ENCODE data around the gene KCNIP1. TPM values are rescaled to one million over a fixed set of nuclear protein-coding genes. Genes with fewer than 3 reads are reported as not detected.

Gene KCNIP1
- total RNA-seq, 1 experiment from 2014 or later: not detected

GRCh38 chr5:170704417-170705192 is 200.8 kb downstream of the KCNIP1 start:
- H3K79me2 ChIP-seq (ENCODE audit: low read length): no peaks in the 10 kb centered on the region
- no peak overlapping the region for H2AFZ ChIP-seq (ENCODE audit: low read length)
- H3K27me3 ChIP-seq (ENCODE audit: low read length): peaks cover 39% of the 10 kb centered on the region
- no peak overlapping the region for H3K9ac ChIP-seq (ENCODE audit: low read length)
- TF ChIP-seq EZH2phosphoT487 (IDR thresholded peaks at IDR 0.05; ENCODE audit: borderline replicate concordance, low read length) (no peak), EZH2 (IDR thresholded peaks at IDR 0.05; ENCODE audit: low read length, unreplicated experiment) (no peak)
- TF ChIP-seq, protein P1, sequence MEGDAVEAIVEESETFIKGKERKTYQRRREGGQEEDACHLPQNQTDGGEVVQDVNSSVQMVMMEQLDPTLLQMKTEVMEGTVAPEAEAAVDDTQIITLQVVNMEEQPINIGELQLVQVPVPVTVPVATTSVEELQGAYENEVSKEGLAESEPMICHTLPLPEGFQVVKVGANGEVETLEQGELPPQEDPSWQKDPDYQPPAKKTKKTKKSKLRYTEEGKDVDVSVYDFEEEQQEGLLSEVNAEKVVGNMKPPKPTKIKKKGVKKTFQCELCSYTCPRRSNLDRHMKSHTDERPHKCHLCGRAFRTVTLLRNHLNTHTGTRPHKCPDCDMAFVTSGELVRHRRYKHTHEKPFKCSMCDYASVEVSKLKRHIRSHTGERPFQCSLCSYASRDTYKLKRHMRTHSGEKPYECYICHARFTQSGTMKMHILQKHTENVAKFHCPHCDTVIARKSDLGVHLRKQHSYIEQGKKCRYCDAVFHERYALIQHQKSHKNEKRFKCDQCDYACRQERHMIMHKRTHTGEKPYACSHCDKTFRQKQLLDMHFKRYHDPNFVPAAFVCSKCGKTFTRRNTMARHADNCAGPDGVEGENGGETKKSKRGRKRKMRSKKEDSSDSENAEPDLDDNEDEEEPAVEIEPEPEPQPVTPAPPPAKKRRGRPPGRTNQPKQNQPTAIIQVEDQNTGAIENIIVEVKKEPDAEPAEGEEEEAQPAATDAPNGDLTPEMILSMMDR (conservative IDR thresholded peaks at IDR 0.05; ENCODE audit: low read depth, low read length): no peak
- H3K4me1 ChIP-seq (ENCODE audit: insufficient read depth, low read length): no peaks in the 10 kb centered on the region
- H3K4me2 ChIP-seq (ENCODE audit: low read length): no peak overlapping the region
- ChIA-PET POLR2A (ENCODE audit: unreplicated experiment) (no interaction called here), CTCF (no interaction called here)
- H3K36me3 ChIP-seq (ENCODE audit: low read depth, low read length): no peaks in the 10 kb centered on the region
- H3K9me3 ChIP-seq (ENCODE audit: low read length): no peaks in the 10 kb centered on the region
- DNase-seq: no peak
- H4K20me1 ChIP-seq (ENCODE audit: low read length): no peaks in the 10 kb centered on the region
- BruUV-seq (replicated peaks): no TSS peak
- no peak overlapping the region for H3K4me3 ChIP-seq (ENCODE audit: low read length)
- intact Hi-C loops (cut with micrococcal nuclease): no loop called here
- H3K9me2 ChIP-seq (replicated peaks; ENCODE audit: low read length): no peaks in the 10 kb centered on the region
- ATAC-seq: no peak
- no peaks in the 10 kb centered on the region for H3F3A ChIP-seq (ENCODE audit: low read length, unreplicated experiment)
- H3K27ac ChIP-seq (ENCODE audit: low read length): no peak overlapping the region

DNA sequence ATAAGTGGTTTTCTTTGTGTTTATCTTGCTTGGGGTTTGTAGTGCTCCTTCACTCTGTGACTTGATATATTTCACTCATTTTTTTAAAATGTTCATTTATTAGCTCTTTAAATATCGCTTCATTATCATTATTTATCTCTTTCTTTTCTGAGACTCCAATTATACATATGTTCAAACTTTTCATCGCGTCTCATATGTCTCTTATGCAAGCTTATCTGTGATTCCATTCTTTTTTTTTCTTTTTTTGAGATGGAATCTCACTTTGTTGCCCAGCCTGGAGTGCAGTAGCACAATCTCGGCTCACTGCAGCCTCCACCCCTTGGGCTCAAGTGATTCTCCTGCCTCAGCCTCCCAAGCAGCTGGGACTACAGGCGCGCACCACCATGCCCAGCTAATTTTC is 205.8 kb downstream of the KCNIP1 start:
- no peaks in the 10 kb centered on the region for H4K20me1 ChIP-seq (ENCODE audit: low read length)
- no peaks in the 10 kb centered on the region for H3K9me3 ChIP-seq (ENCODE audit: low read length)
- H3K27ac ChIP-seq (ENCODE audit: low read length): no peak overlapping the region
- ATAC-seq (no peak), DNase-seq (no peak)
- no peak overlapping the region for H3K9ac ChIP-seq (ENCODE audit: low read length)
- peaks cover 20% of the 10 kb centered on the region for H3K27me3 ChIP-seq (ENCODE audit: low read length)
- H3K36me3 ChIP-seq (ENCODE audit: low read depth, low read length): no peaks in the 10 kb centered on the region
- H3K4me3 ChIP-seq (ENCODE audit: low read length): no peak overlapping the region
- TF ChIP-seq EZH2 (IDR thresholded peaks at IDR 0.05; ENCODE audit: low read length, unreplicated experiment) (no peak), EZH2phosphoT487 (IDR thresholded peaks at IDR 0.05; ENCODE audit: borderline replicate concordance, low read length) (no peak)
- TF ChIP-seq, protein P1 (conservative IDR thresholded peaks at IDR 0.05; ENCODE audit: low read depth, low read length): no peak
- intact Hi-C loops (cut with micrococcal nuclease): no loop called here
- H2AFZ ChIP-seq (ENCODE audit: low read length): no peak overlapping the region
- no peaks in the 10 kb centered on the region for H3K79me2 ChIP-seq (ENCODE audit: low read length)
- H3F3A ChIP-seq (ENCODE audit: low read length, unreplicated experiment): no peaks in the 10 kb centered on the region
- ChIA-PET POLR2A (ENCODE audit: unreplicated experiment) (interaction anchor here (0.6 kb wide), 1 partner anchor 97 kb away, joined by 3 read pairs; no protein-coding TSS in a partner anchor), CTCF (no interaction called here)
- H3K4me2 ChIP-seq (ENCODE audit: low read length): no peak overlapping the region
- no peaks in the 10 kb centered on the region for H3K4me1 ChIP-seq (ENCODE audit: insufficient read depth, low read length)
- no peaks in the 10 kb centered on the region for H3K9me2 ChIP-seq (replicated peaks; ENCODE audit: low read length)
- no TSS peak for BruUV-seq (replicated peaks)

GRCh38 chr5:170711300-170711699 is 207.5 kb downstream of the KCNIP1 start:
- no peaks in the 10 kb centered on the region for H3K9me2 ChIP-seq (replicated peaks; ENCODE audit: low read length)
- DNase-seq (no peak), ATAC-seq (no peak)
- no peak overlapping the region for H2AFZ ChIP-seq (ENCODE audit: low read length)
- no peak overlapping the region for H3K9ac ChIP-seq (ENCODE audit: low read length)
- H3K4me3 ChIP-seq (ENCODE audit: low read length): no peak overlapping the region
- H4K20me1 ChIP-seq (ENCODE audit: low read length): no peaks in the 10 kb centered on the region
- H3K36me3 ChIP-seq (ENCODE audit: low read depth, low read length): no peaks in the 10 kb centered on the region
- no peaks in the 10 kb centered on the region for H3F3A ChIP-seq (ENCODE audit: low read length, unreplicated experiment)
- CTCF ChIA-PET: no interaction called here
- H3K9me3 ChIP-seq (ENCODE audit: low read length): no peaks in the 10 kb centered on the region
- peaks cover 33% of the 10 kb centered on the region for H3K27me3 ChIP-seq (ENCODE audit: low read length)
- TF ChIP-seq, protein P1 (conservative IDR thresholded peaks at IDR 0.05; ENCODE audit: low read depth, low read length): no peak
- TF ChIP-seq EZH2 (IDR thresholded peaks at IDR 0.05; ENCODE audit: low read length, unreplicated experiment) (no peak), EZH2phosphoT487 (IDR thresholded peaks at IDR 0.05; ENCODE audit: borderline replicate concordance, low read length) (no peak)
- no peaks in the 10 kb centered on the region for H3K79me2 ChIP-seq (ENCODE audit: low read length)
- H3K4me1 ChIP-seq (ENCODE audit: insufficient read depth, low read length): no peaks in the 10 kb centered on the region
- POLR2A ChIA-PET (ENCODE audit: unreplicated experiment): no interaction called here
- intact Hi-C loops (cut with micrococcal nuclease): no loop called here
- no TSS peak for BruUV-seq (replicated peaks)
- no peak overlapping the region for H3K4me2 ChIP-seq (ENCODE audit: low read length)
- H3K27ac ChIP-seq (ENCODE audit: low read length): no peak overlapping the region

Data from PC-3 (cell line).